ENCODE measurements around the gene FMN1.

Gene FMN1

GRCh38 chr15:32817577-32817976, 376.9 kb downstream of the FMN1 start:
- TF ChIP-seq GATA3 (IDR thresholded peaks at IDR 0.05; ENCODE audit: low read depth, low read length), result no peak
- no peak for TF ChIP-seq GATA2 (IDR thresholded peaks at IDR 0.05; ENCODE audit: low read depth, low read length)

DNA sequence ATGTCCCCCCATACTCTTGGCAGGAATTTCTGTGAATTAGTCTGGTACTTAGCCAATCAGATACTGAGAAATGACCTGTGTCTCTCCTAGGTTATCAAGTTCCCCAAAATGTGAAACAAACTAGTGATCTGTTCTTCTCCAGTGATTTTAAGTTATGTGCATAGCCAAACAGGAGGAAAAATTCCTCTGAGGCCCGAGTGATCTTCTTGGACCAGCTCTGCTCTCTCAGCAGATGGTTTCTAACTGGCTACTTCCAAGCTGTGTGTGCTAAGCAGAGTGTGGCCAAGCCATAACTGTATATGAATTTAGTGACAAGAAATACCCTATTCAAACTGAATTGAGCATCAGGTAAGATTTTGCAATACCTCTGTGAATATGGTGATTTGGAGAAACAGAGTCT, 387.2 kb downstream of the FMN1 start:
- TF ChIP-seq GATA2 (IDR thresholded peaks at IDR 0.05; ENCODE audit: low read depth, low read length) (no peak), GATA3 (IDR thresholded peaks at IDR 0.05; ENCODE audit: low read depth, low read length) (no peak)

GRCh38 chr15:32803631-32804030, 390.9 kb downstream of the FMN1 start:
- TF ChIP-seq GATA3 (IDR thresholded peaks at IDR 0.05; ENCODE audit: low read depth, low read length) (no peak), GATA2 (IDR thresholded peaks at IDR 0.05; ENCODE audit: low read depth, low read length) (no peak)

GRCh38 chr15:32802286-32802936, 392.1 kb downstream of the FMN1 start:
- TF ChIP-seq GATA3 (IDR thresholded peaks at IDR 0.05; ENCODE audit: low read depth, low read length), result no peak
- no peak for TF ChIP-seq GATA2 (IDR thresholded peaks at IDR 0.05; ENCODE audit: low read depth, low read length)

- TF ChIP-seq GATA3 (IDR thresholded peaks at IDR 0.05; ENCODE audit: low read depth, low read length), result no peak
- TF ChIP-seq GATA2 (IDR thresholded peaks at IDR 0.05; ENCODE audit: low read depth, low read length), result no peak
Measured at GRCh38 chr15:32799936-32800535, 394.5 kb downstream of the FMN1 start.

- TF ChIP-seq GATA3 (IDR thresholded peaks at IDR 0.05; ENCODE audit: low read depth, low read length) (no peak), GATA2 (IDR thresholded peaks at IDR 0.05; ENCODE audit: low read depth, low read length) (no peak)
Measured at GRCh38 chr15:32796856-32797255, 397.7 kb downstream of the FMN1 start.

- TF ChIP-seq GATA3 (IDR thresholded peaks at IDR 0.05; ENCODE audit: low read depth, low read length) (no peak), GATA2 (IDR thresholded peaks at IDR 0.05; ENCODE audit: low read depth, low read length) (no peak)
Measured at GRCh38 chr15:32794973-32795372, 399.5 kb downstream of the FMN1 start.

- TF ChIP-seq GATA2 (IDR thresholded peaks at IDR 0.05; ENCODE audit: low read depth, low read length) (no peak), GATA3 (IDR thresholded peaks at IDR 0.05; ENCODE audit: low read depth, low read length) (no peak)
Measured at GRCh38 chr15:32792436-32792835, 402.1 kb downstream of the FMN1 start.

- TF ChIP-seq GATA3 (IDR thresholded peaks at IDR 0.05; ENCODE audit: low read depth, low read length) (no peak), GATA2 (IDR thresholded peaks at IDR 0.05; ENCODE audit: low read depth, low read length) (no peak)
Measured at GRCh38 chr15:32790352-32790999, 404.0 kb downstream of the FMN1 start.

DNA sequence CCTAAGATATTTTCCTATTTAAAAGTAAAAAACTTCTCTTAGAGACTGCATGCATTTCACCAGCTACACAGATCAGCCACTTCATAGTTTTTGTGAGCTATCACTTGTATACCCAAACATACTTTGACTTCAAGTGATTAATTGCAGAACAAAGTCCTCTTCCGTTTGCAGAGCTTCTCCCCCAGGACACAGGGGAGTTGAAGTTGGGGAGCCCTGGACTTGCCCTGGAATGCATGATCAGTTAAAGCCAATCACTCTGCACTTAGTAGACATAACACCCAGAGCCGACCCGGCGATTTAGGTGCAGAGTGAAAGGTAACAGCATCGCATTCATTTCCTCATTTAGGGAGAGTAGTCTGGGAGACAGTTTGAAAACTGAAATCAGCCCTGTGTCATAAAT, 406.6 kb downstream of the FMN1 start:
- TF ChIP-seq GATA3 (IDR thresholded peaks at IDR 0.05; ENCODE audit: low read depth, low read length), result no peak
- TF ChIP-seq GATA2 (IDR thresholded peaks at IDR 0.05; ENCODE audit: low read depth, low read length), result no peak

DNA sequence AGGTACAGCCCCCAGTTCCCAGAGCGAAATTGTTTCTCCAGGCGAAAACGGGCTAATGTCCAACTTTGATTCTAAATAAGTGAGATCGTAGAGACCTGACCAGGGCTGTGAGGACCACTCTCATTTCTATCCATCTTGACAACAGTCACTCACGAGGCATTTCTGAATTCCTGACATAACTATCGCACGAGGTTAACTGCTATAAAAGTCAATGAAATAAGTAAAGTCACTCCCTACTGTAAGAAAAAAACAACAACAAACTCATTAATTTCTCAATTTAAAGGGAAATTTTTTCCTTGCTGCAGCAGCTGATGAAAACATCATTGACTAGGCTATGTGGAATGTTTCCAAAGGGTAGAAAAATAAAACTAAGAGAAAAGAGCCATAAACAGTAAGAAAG, 407.6 kb downstream of the FMN1 start:
- no peak for TF ChIP-seq GATA2 (IDR thresholded peaks at IDR 0.05; ENCODE audit: low read depth, low read length)
- TF ChIP-seq GATA3 (IDR thresholded peaks at IDR 0.05; ENCODE audit: low read depth, low read length), result no peak

DNA sequence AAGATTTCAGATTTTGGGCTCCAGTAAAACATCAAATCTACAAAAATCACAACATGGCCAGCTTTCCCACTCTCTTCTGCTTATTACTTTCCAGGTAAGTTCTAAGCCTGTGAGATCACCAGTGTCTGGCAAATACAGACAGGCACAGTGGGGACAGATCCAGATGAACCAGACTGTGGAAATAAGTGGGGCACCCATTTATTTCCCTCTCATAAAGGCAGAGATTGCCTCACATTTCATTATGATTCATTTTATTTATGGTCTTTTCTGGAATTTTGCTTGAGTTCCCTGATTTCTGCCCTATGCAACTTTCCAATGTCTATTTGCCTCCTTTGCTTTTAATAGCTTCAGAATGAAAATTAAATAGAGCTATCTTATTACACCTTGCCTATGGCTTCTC, 409.9 kb downstream of the FMN1 start:
- TF ChIP-seq GATA2 (IDR thresholded peaks at IDR 0.05; ENCODE audit: low read depth, low read length), result no peak
- no peak for TF ChIP-seq GATA3 (IDR thresholded peaks at IDR 0.05; ENCODE audit: low read depth, low read length)

DNA sequence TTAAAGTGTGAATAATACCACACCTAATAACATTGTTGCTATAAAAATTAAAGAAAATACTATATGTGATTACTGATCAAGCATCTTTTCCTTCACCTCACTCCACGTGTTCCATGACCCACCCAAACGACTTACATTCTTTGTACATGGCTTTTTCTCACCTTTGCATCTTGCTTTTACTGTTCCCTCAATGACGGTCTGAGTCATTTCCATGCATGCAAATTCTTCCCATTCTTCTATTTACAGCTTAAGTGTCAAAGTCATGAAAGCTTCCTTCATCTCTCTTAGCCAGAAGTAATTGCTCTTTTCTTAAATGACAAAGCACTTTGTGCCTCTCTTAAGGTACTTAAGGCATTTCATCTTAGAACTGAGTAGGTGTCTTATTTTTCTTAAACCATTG, 412.7 kb downstream of the FMN1 start:
- TF ChIP-seq GATA3 (IDR thresholded peaks at IDR 0.05; ENCODE audit: low read depth, low read length), result no peak
- TF ChIP-seq GATA2 (IDR thresholded peaks at IDR 0.05; ENCODE audit: low read depth, low read length), result no peak

GRCh38 chr15:32778391-32779176, 415.9 kb downstream of the FMN1 start:
- TF ChIP-seq GATA3 (IDR thresholded peaks at IDR 0.05; ENCODE audit: low read depth, low read length), result no peak
- no peak for TF ChIP-seq GATA2 (IDR thresholded peaks at IDR 0.05; ENCODE audit: low read depth, low read length)

Measured in SH-SY5Y (cell line).